Gastroesophageal sphincter (tissue), 3 donors: ENCODE measurements around the gene TAF7.

Source experiments
- EP300 ChIP-seq: sonication (generic); formaldehyde crosslinking; IDR thresholded peaks from one replicate; pipeline ENCODE4 v1.6.1; 2017; ENCODE audit warnings: antibody characterized with exemption, mild to moderate bottlenecking
- POLR2A ChIP-seq, 2 donors: fragments of 450-650 bp; IDR thresholded peaks; one replicate each; pipeline ENCODE4 v1.6.1; 2017; ENCODE audit warnings: antibody characterized with exemption in 2 of 2, mild to moderate bottlenecking in 2 of 2, moderate library complexity in 1 of 2
- POLR2AphosphoS5 ChIP-seq: sonication (generic); formaldehyde crosslinking; IDR thresholded peaks from one replicate; pipeline ENCODE4 v1.6.1; 2017; ENCODE audit warnings: antibody characterized with exemption
- TF ChIP-seq, protein P1 (sequence below), 4 experiments: fragments of 200-600 bp in 2 of 4; fragments of 450-650 bp in 2 of 4; sonication (generic) in 1 of 4; IDR thresholded peaks; one replicate each; pipeline ENCODE4 v1.5.1; 2017 to 2019; ENCODE audit warnings: antibody characterized with exemption in 4 of 4, mild to moderate bottlenecking in 2 of 4, moderate library complexity in 2 of 4

DNA sequence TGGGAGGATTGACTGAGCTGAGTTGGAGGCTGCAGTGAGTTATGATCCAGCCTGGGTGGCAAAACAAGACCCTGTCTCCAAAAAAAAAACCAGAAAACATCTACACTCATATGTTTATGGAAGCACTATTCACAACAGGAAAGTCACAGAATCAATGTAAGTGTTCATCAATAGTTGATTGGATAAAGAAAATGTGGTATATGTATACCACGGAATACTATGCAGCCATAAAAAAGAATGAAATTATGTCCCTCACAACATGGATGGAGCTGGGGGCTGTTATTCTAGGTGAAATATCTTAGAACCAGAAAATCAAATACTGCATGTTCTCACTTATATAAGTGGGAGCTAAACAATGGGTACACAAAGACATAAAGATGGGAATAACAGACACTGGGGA is 14.0 kb downstream of the TAF7 start:
- TF ChIP-seq, protein P1, sequence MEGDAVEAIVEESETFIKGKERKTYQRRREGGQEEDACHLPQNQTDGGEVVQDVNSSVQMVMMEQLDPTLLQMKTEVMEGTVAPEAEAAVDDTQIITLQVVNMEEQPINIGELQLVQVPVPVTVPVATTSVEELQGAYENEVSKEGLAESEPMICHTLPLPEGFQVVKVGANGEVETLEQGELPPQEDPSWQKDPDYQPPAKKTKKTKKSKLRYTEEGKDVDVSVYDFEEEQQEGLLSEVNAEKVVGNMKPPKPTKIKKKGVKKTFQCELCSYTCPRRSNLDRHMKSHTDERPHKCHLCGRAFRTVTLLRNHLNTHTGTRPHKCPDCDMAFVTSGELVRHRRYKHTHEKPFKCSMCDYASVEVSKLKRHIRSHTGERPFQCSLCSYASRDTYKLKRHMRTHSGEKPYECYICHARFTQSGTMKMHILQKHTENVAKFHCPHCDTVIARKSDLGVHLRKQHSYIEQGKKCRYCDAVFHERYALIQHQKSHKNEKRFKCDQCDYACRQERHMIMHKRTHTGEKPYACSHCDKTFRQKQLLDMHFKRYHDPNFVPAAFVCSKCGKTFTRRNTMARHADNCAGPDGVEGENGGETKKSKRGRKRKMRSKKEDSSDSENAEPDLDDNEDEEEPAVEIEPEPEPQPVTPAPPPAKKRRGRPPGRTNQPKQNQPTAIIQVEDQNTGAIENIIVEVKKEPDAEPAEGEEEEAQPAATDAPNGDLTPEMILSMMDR (IDR thresholded peaks at IDR 0.05): no peak
- TF ChIP-seq POLR2AphosphoS5 (no peak), POLR2A (IDR thresholded peaks at IDR 0.05) (no peak), EP300 (no peak)
